Measurements from ENCODE around the gene ERG.

ERG gene

GRCh38 chr21:38430401-38430984 lies 67.8 kb downstream of the ERG start:
- Histone ChIP-seq H3K36me3 (ENCODE audit: insufficient read depth) (no peaks in the 10 kb centered on the region), H2AFZ (ENCODE audit: low read depth) (no peak overlapping the region), H3K9ac (no peak overlapping the region), H4K20me1 (ENCODE audit: insufficient read depth) (no peaks in the 10 kb centered on the region), H3K79me2 (ENCODE audit: insufficient read depth, low read depth) (no peaks in the 10 kb centered on the region), H3K4me1 (ENCODE audit: low read depth, poor library complexity, severe bottlenecking) (no peaks in the 10 kb centered on the region), H3K4me2 (no peak overlapping the region), H3K27me3 (ENCODE audit: insufficient read depth, low read depth) (no peaks in the 10 kb centered on the region), H3K4me3 (IDR thresholded peaks at IDR 0.05; ENCODE audit: insufficient read depth, low read depth, low read length) (no peak overlapping the region), H3K27ac (no peak overlapping the region)
- TF ChIP-seq, protein P1, sequence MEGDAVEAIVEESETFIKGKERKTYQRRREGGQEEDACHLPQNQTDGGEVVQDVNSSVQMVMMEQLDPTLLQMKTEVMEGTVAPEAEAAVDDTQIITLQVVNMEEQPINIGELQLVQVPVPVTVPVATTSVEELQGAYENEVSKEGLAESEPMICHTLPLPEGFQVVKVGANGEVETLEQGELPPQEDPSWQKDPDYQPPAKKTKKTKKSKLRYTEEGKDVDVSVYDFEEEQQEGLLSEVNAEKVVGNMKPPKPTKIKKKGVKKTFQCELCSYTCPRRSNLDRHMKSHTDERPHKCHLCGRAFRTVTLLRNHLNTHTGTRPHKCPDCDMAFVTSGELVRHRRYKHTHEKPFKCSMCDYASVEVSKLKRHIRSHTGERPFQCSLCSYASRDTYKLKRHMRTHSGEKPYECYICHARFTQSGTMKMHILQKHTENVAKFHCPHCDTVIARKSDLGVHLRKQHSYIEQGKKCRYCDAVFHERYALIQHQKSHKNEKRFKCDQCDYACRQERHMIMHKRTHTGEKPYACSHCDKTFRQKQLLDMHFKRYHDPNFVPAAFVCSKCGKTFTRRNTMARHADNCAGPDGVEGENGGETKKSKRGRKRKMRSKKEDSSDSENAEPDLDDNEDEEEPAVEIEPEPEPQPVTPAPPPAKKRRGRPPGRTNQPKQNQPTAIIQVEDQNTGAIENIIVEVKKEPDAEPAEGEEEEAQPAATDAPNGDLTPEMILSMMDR (conservative IDR thresholded peaks at IDR 0.05; ENCODE audit: low read depth, low read length): no peak

DNA sequence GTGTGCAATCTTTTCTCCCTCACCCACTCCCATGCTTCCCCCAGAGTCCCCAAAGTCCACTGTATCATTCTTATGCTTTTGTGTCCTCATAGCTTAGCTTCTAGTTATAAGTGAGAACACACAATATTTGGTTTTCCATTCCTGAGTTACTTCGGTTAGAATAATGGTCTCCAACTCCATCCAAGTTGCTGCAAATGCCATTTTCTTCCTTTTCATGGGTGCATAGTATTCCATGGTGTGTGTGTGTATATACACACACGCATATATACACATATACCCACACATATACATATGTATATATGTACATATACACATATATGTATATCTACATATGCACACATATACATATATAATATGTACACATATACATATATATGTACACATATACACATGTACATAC lies 69.3 kb downstream of the ERG start:
- TF ChIP-seq, protein P1 (conservative IDR thresholded peaks at IDR 0.05; ENCODE audit: low read depth, low read length): no peak
- Histone ChIP-seq H3K4me1 (ENCODE audit: low read depth, poor library complexity, severe bottlenecking) (no peaks in the 10 kb centered on the region), H4K20me1 (ENCODE audit: insufficient read depth) (no peaks in the 10 kb centered on the region), H3K9ac (no peak overlapping the region), H3K27ac (no peak overlapping the region), H3K4me2 (no peak overlapping the region), H3K36me3 (ENCODE audit: insufficient read depth) (no peaks in the 10 kb centered on the region), H3K79me2 (ENCODE audit: insufficient read depth, low read depth) (no peaks in the 10 kb centered on the region), H3K27me3 (ENCODE audit: insufficient read depth, low read depth) (no peaks in the 10 kb centered on the region), H3K4me3 (IDR thresholded peaks at IDR 0.05; ENCODE audit: insufficient read depth, low read depth, low read length) (no peak overlapping the region), H2AFZ (ENCODE audit: low read depth) (no peak overlapping the region)

DNA sequence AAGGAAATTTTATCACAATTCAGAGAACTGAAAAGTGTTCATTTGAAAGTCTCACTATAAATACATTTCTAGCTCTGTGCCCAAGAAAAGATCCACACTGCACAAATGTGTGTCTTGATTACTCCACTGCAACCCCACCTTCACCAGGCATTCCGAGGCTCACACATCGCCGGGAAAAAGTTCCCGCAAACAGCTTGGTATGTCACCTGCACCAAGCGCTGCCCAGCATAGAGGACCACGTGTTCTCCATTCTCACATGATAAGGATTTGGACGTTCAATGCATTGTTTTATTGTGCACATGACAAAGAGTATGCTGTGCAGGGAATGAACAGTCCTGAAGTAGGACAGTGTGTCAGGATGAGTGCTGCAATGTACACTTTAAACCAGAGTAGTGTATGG lies 70.1 kb downstream of the ERG start:
- no peak overlapping the region for H2AFZ ChIP-seq (ENCODE audit: low read depth)
- H3K27ac ChIP-seq: no peak overlapping the region
- no peaks in the 10 kb centered on the region for H3K79me2 ChIP-seq (ENCODE audit: insufficient read depth, low read depth)
- H3K36me3 ChIP-seq (ENCODE audit: insufficient read depth): no peaks in the 10 kb centered on the region
- no peaks in the 10 kb centered on the region for H4K20me1 ChIP-seq (ENCODE audit: insufficient read depth)
- TF ChIP-seq, protein P1 (conservative IDR thresholded peaks at IDR 0.05; ENCODE audit: low read depth, low read length): no peak
- no peaks in the 10 kb centered on the region for H3K4me1 ChIP-seq (ENCODE audit: low read depth, poor library complexity, severe bottlenecking)
- no peak overlapping the region for H3K4me3 ChIP-seq (IDR thresholded peaks at IDR 0.05; ENCODE audit: insufficient read depth, low read depth, low read length)
- no peak overlapping the region for H3K9ac ChIP-seq
- no peak overlapping the region for H3K4me2 ChIP-seq
- H3K27me3 ChIP-seq (ENCODE audit: insufficient read depth, low read depth): no peaks in the 10 kb centered on the region

DNA sequence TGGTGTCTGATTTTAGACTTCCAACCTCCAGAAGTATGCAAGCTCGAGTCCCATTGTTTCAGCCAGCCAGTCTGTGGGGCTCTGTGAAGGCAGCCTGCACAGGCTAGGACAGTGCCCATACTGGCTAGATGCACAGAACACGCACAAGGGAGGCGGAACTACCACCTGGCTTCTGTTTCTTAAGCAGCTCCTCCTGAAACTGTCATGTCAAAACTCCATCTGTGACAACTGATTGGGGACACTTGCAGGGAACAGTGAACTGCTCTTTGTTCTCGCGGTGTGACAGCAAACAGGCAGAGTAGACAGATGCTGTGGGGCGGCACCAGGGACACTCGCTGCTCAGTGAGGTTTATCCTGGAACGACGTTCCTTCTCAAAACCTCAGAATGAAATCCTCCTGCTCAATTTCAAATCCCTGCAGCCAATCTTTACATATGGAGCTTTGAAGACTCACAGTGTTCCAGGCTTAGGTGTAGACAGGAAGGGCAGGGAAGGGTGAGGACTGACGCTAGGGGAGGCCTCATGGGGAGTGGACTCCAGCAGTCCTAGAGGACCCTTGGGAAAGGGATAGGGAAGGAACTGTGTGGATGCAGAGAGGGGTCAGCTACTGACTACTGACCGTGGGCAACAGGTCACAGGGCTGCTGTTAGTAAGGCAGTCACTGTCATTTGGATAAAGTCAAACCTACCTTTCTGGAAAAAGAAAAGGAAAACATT lies 73.8 kb downstream of the ERG start:
- Histone ChIP-seq H3K4me1 (ENCODE audit: low read depth, poor library complexity, severe bottlenecking) (no peaks in the 10 kb centered on the region), H3K36me3 (ENCODE audit: insufficient read depth) (no peaks in the 10 kb centered on the region), H2AFZ (ENCODE audit: low read depth) (no peak overlapping the region), H3K9ac (no peak overlapping the region), H3K27ac (no peak overlapping the region), H3K4me3 (IDR thresholded peaks at IDR 0.05; ENCODE audit: insufficient read depth, low read depth, low read length) (no peak overlapping the region), H3K79me2 (ENCODE audit: insufficient read depth, low read depth) (no peaks in the 10 kb centered on the region), H3K4me2 (no peak overlapping the region), H4K20me1 (ENCODE audit: insufficient read depth) (no peaks in the 10 kb centered on the region), H3K27me3 (ENCODE audit: insufficient read depth, low read depth) (no peaks in the 10 kb centered on the region)
- TF ChIP-seq, protein P1 (conservative IDR thresholded peaks at IDR 0.05; ENCODE audit: low read depth, low read length): no peak

Data from KMS-11 (cell line).